Measurements from ENCODE around the gene IL15RA.

- TF ChIP-seq, protein P1, sequence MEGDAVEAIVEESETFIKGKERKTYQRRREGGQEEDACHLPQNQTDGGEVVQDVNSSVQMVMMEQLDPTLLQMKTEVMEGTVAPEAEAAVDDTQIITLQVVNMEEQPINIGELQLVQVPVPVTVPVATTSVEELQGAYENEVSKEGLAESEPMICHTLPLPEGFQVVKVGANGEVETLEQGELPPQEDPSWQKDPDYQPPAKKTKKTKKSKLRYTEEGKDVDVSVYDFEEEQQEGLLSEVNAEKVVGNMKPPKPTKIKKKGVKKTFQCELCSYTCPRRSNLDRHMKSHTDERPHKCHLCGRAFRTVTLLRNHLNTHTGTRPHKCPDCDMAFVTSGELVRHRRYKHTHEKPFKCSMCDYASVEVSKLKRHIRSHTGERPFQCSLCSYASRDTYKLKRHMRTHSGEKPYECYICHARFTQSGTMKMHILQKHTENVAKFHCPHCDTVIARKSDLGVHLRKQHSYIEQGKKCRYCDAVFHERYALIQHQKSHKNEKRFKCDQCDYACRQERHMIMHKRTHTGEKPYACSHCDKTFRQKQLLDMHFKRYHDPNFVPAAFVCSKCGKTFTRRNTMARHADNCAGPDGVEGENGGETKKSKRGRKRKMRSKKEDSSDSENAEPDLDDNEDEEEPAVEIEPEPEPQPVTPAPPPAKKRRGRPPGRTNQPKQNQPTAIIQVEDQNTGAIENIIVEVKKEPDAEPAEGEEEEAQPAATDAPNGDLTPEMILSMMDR (IDR thresholded peaks at IDR 0.05), result no peak
- no peak for TF ChIP-seq POLR2A (IDR thresholded peaks at IDR 0.05)
These were observed 63.6 kb downstream of the IL15RA start for GRCh38 chr10:5913736-5914135.
